Sigmoid colon (tissue), 7 donors: ENCODE results near the gene CACNA1G. TPM values are rescaled to one million over a fixed set of nuclear protein-coding genes. Genes with fewer than 3 reads are reported as not detected.

ENCODE experiments used
- DNase-seq: peaks from one replicate; pipeline ENCODE4 v3.0.0-alpha.2; 2019
- H3K27ac ChIP-seq, 4 donors: fragments of 200-600 bp; sonication (generic); one replicate each; pipeline ENCODE4 v1.5.1; 2016 to 2019; ENCODE audit warnings: mild to moderate bottlenecking in 1 of 4
- H3K27me3 ChIP-seq, 3 donors: fragments of 200-600 bp; sonication (generic); one replicate each; pipeline ENCODE4 v1.5.1; 2019; ENCODE audit warnings: mild to moderate bottlenecking in 1 of 3
- H3K36me3 ChIP-seq, 4 donors: fragments of 200-600 bp; sonication (generic); one replicate each; pipeline ENCODE4 v1.5.1; 2016 to 2019
- H3K4me1 ChIP-seq, 4 donors: fragments of 200-600 bp; sonication (generic); one replicate each; pipeline ENCODE4 v1.5.1; 2017 to 2019
- H3K4me3 ChIP-seq, 4 donors: fragments of 200-600 bp; sonication (generic); one replicate each; pipeline ENCODE4 v1.5.1; 2017 to 2019; ENCODE audit warnings: mild to moderate bottlenecking in 2 of 4, moderate library complexity in 1 of 4
- H3K9me3 ChIP-seq, 4 donors: fragments of 200-600 bp in 3 of 4; sonication (generic) in 3 of 4; one replicate each; pipeline versions ENCODE4 v1.5.1 to v1.6.1; 2013 to 2019
- EP300 ChIP-seq, 4 donors: sonication (generic); formaldehyde crosslinking; IDR thresholded peaks; one replicate each; pipeline ENCODE4 v1.6.1; 2017; ENCODE audit warnings: antibody characterized with exemption in 4 of 4
- POLR2A ChIP-seq, 2 donors: fragments of 450-650 bp; IDR thresholded peaks; one replicate each; pipeline ENCODE4 v1.6.1; 2016; ENCODE audit warnings: antibody characterized with exemption in 2 of 2, mild to moderate bottlenecking in 2 of 2, moderate library complexity in 2 of 2
- POLR2AphosphoS5 ChIP-seq, 4 donors: sonication (generic); formaldehyde crosslinking; IDR thresholded peaks; one replicate each; pipeline ENCODE4 v1.6.1; 2017; ENCODE audit warnings: antibody characterized with exemption in 4 of 4
- WGBS, 2 donors: extraction: QIAGEN DNeasy Blood & Tissue Kit; methylation state at CpG; one replicate each; pipeline ENCODE4 v1.1.7; 2013; 5-methylcytosine and 5-hydroxymethylcytosine counted together
- intact Hi-C: fragments of 100-400 bp; cut with DNase I; formaldehyde crosslinking; loops from one replicate; pipeline ENCODE4 v1.15.1; 2023
- polyA plus RNA-seq, 3 donors: library from polyadenylated mRNA; stranded (reverse); fragments of 200-250 nt; gene quantifications; one replicate each; pipeline ENCODE4 v1.2.3, GENCODE V29; 2013
- total RNA-seq, 4 donors: library from RNA; depleted of rRNA; stranded (reverse); fragments of >200 nt; gene quantifications; one replicate each; pipeline ENCODE4 v1.1.0, GENCODE V29; 2016
- TF ChIP-seq, protein P1 (sequence below), 4 experiments: fragments of 450-650 bp in 3 of 4; fragments of 200-600 bp in 1 of 4; IDR thresholded peaks; one replicate each; pipeline ENCODE4 v1.5.1; 2016 to 2019; ENCODE audit warnings: antibody characterized with exemption in 4 of 4, mild to moderate bottlenecking in 3 of 4, moderate library complexity in 2 of 4
- donor health status: healthy with polysubstance abuse.
- donor health status: Bipolar disorder and iron deficiency.
- donor health status: healthy.

Gene CACNA1G
- total and polyA plus RNA-seq, 7 donors, result under 0.01 to 1.4 (median 0.34) TPM; not detected in 1

- no peaks in the 10 kb centered on the region for H3K36me3 ChIP-seq
- no peaks in the 10 kb centered on the region for H3K4me1 ChIP-seq
- intact Hi-C loops, result no loop called here
- no peaks in the 10 kb centered on the region for H3K9me3 ChIP-seq
- WGBS, 2 donors, result 42 to 82% methylated on average over 3 of the region's 3 CpGs
- H3K4me3 ChIP-seq, result no peak overlapping the region
- no peak for DNase-seq
- no peaks in the 10 kb centered on the region for H3K27me3 ChIP-seq
- TF ChIP-seq, protein P1, sequence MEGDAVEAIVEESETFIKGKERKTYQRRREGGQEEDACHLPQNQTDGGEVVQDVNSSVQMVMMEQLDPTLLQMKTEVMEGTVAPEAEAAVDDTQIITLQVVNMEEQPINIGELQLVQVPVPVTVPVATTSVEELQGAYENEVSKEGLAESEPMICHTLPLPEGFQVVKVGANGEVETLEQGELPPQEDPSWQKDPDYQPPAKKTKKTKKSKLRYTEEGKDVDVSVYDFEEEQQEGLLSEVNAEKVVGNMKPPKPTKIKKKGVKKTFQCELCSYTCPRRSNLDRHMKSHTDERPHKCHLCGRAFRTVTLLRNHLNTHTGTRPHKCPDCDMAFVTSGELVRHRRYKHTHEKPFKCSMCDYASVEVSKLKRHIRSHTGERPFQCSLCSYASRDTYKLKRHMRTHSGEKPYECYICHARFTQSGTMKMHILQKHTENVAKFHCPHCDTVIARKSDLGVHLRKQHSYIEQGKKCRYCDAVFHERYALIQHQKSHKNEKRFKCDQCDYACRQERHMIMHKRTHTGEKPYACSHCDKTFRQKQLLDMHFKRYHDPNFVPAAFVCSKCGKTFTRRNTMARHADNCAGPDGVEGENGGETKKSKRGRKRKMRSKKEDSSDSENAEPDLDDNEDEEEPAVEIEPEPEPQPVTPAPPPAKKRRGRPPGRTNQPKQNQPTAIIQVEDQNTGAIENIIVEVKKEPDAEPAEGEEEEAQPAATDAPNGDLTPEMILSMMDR (IDR thresholded peaks at IDR 0.05), result no peak
- no peak for TF ChIP-seq POLR2A (IDR thresholded peaks at IDR 0.05)
- no peak for TF ChIP-seq POLR2AphosphoS5 (IDR thresholded peaks at IDR 0.05)
- no peak for TF ChIP-seq EP300 (IDR thresholded peaks at IDR 0.05)
- no peak overlapping the region for H3K27ac ChIP-seq
Observed at GRCh38 chr17:50675190-50675589, 114.7 kb downstream of the CACNA1G start.

DNA sequence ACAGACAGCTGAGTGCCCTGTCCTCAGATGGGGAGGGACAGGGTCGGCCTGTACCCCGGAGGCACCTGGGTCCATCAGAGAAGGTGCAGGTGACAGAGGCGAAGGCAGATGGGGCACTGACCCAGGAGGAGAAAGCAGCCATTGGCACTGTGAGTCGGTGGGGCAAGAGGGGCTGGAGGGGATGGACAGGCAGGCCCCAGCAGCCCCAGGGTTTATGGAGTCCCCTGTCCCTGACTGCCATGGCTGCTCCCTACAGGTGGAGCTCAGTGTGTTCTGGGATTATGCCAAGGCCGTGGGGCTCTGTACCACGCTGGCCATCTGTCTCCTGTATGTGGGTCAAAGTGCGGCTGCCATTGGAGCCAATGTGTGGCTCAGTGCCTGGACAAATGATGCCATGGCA is 115.1 kb downstream of the CACNA1G start:
- no peaks in the 10 kb centered on the region for H3K4me1 ChIP-seq
- H3K36me3 ChIP-seq, result no peaks in the 10 kb centered on the region
- TF ChIP-seq EP300 (IDR thresholded peaks at IDR 0.05), result no peak
- no peak for TF ChIP-seq POLR2AphosphoS5 (IDR thresholded peaks at IDR 0.05)
- intact Hi-C loops, result no loop called here
- H3K27me3 ChIP-seq, result no peaks in the 10 kb centered on the region
- no peak overlapping the region for H3K27ac ChIP-seq
- H3K4me3 ChIP-seq, result no peak overlapping the region
- 33 to 78% methylated on average over 7 of the region's 7 CpGs for WGBS, 2 donors
- DNase-seq, result peak; percentile 60
- no peaks in the 10 kb centered on the region for H3K9me3 ChIP-seq

DNA sequence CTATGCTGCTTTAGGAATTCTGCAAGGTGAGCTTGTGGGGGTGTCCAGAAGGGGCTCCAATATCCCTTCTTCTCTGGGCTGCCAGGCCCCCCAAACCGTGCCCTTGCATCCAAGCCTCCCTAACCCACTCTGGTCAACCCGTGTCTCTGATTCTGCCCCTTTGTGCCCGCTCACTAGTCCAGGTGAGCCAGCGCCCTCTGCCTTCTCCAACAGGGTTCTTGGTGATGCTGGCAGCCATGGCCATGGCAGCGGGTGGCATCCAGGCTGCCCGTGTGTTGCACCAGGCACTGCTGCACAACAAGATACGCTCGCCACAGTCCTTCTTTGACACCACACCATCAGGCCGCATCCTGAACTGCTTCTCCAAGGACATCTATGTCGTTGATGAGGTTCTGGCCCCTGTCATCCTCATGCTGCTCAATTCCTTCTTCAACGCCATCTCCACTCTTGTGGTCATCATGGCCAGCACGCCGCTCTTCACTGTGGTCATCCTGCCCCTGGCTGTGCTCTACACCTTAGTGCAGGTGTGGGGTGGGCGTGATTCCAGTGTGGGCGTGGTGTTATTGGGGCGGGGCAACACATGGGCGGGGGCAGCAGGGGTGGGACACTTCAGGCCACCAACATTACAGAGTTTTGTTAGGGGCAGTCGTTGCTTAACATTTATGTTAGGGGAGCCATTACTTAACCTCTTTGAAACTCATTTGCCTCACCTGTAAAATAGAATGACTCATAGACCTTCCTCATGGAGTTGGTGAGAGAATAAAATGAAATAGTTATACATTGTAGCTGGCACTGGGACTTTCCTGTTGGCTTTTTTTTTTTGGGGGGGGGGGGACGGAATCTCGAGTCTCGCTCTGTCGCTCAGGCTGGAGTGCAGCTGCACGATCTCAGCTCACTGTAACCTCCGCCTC is 115.8 kb downstream of the CACNA1G start:
- Histone ChIP-seq H3K27ac (no peak overlapping the region), H3K4me1 (peaks cover 0 to 6% (median 5%) of the 10 kb centered on the region in 4 donors), H3K9me3 (no peaks in the 10 kb centered on the region), H3K36me3 (no peaks in the 10 kb centered on the region), H3K4me3 (no peak overlapping the region), H3K27me3 (no peaks in the 10 kb centered on the region)
- TF ChIP-seq POLR2A (IDR thresholded peaks at IDR 0.05) (no peak), POLR2AphosphoS5 (IDR thresholded peaks at IDR 0.05) (no peak), EP300 (IDR thresholded peaks at IDR 0.05) (no peak)
- TF ChIP-seq, protein P1 (IDR thresholded peaks at IDR 0.05), result no peak
- intact Hi-C loops, result no loop called here
- DNase-seq, result peak; percentile 56
- WGBS, 2 donors, result 71 to 87% methylated on average over 24 of the region's 24 CpGs

Other genes starting within 250 kb of the CACNA1G start
- 10 to 100 TPM; 16.2 to 27.4 (median 18.3) TPM for gene XYLT2, start 214.6 kb upstream of the CACNA1G start, total RNA-seq
- gene XYLT2, start 214.6 kb upstream of the CACNA1G start, polyA plus RNA-seq, result 10 to 100 TPM in 1 of 3 donors, 1 to 10 TPM in 2; 1.8 to 14.5 (median 2.5) TPM
- 10 to 100 TPM; 64.0 to 94.6 (median 75.6) TPM for gene MRPL27, start 187.5 kb upstream of the CACNA1G start, total RNA-seq
- gene MRPL27, start 187.5 kb upstream of the CACNA1G start, polyA plus RNA-seq, result 100 to 1,000 TPM; 151 to 234 (median 220) TPM
- under 1 TPM in 1 of 4 donors, not detected in 3; 0.36 TPM for gene EME1, start 187.5 kb upstream of the CACNA1G start, total RNA-seq
- gene EME1, start 187.5 kb upstream of the CACNA1G start, polyA plus RNA-seq, result 1 to 10 TPM in 2 of 3 donors, not detected in 1; 1.2 to 3.5 TPM
- gene LRRC59, start 163.2 kb upstream of the CACNA1G start, total RNA-seq, result 10 to 100 TPM; 32.4 to 38.8 (median 35.2) TPM
- 100 to 1,000 TPM in 1 of 3 donors, 10 to 100 TPM in 2; 78.1 to 116 (median 84.6) TPM for gene LRRC59, start 163.2 kb upstream of the CACNA1G start, polyA plus RNA-seq
- 10 to 100 TPM in 2 of 4 donors, 1 to 10 TPM in 2; 8.2 to 28.5 (median 11.0) TPM for gene ACSF2, start 134.5 kb upstream of the CACNA1G start, total RNA-seq
- gene ACSF2, start 134.5 kb upstream of the CACNA1G start, polyA plus RNA-seq, result 10 to 100 TPM; 49.9 to 61.7 (median 54.3) TPM
- gene CHAD, start 91.8 kb upstream of the CACNA1G start, total RNA-seq, result not detected
- 1 to 10 TPM; 3.7 to 7.2 (median 4.4) TPM for gene CHAD, start 91.8 kb upstream of the CACNA1G start, polyA plus RNA-seq
- 10 to 100 TPM; 18.6 to 27.4 (median 22.7) TPM for gene RSAD1, start 81.9 kb upstream of the CACNA1G start, total RNA-seq
- gene RSAD1, start 81.9 kb upstream of the CACNA1G start, polyA plus RNA-seq, result 10 to 100 TPM; 22.4 to 33.6 (median 25.2) TPM
- gene MYCBPAP, start 52.3 kb upstream of the CACNA1G start, total RNA-seq, result 1 to 10 TPM in 3 of 4 donors, under 1 TPM in 1; 0.36 to 2.5 (median 1.7) TPM
- gene MYCBPAP, start 52.3 kb upstream of the CACNA1G start, polyA plus RNA-seq, result 1 to 10 TPM in 1 of 3 donors, under 1 TPM in 1, not detected in 1; 0.23 to 2.1 TPM
- not detected for gene EPN3, start 28.0 kb upstream of the CACNA1G start, total RNA-seq
- gene EPN3, start 28.0 kb upstream of the CACNA1G start, polyA plus RNA-seq, result 10 to 100 TPM; 23.4 to 31.7 (median 29.5) TPM
- 10 to 100 TPM; 40.8 to 81.7 (median 58.6) TPM for gene SPATA20, start 13.5 kb upstream of the CACNA1G start, total RNA-seq
- 10 to 100 TPM; 24.0 to 45.1 (median 40.6) TPM for gene SPATA20, start 13.5 kb upstream of the CACNA1G start, polyA plus RNA-seq
- 1 to 10 TPM in 3 of 4 donors, under 1 TPM in 1; 0.71 to 2.6 (median 1.8) TPM for gene ABCC3, start 74.2 kb downstream of the CACNA1G start, total RNA-seq
- gene ABCC3, start 74.2 kb downstream of the CACNA1G start, polyA plus RNA-seq, result 10 to 100 TPM; 11.4 to 94.1 (median 12.3) TPM
- 10 to 100 TPM; 51.2 to 76.3 (median 63.7) TPM for gene ANKRD40, start 147.2 kb downstream of the CACNA1G start, total RNA-seq
- 10 to 100 TPM; 12.3 to 14.4 (median 12.9) TPM for gene ANKRD40, start 147.2 kb downstream of the CACNA1G start, polyA plus RNA-seq
- gene LUC7L3, start 158.9 kb downstream of the CACNA1G start, total RNA-seq, result 100 to 1,000 TPM in 1 of 4 donors, 10 to 100 TPM in 3; 65.6 to 165 (median 76.2) TPM
- gene LUC7L3, start 158.9 kb downstream of the CACNA1G start, polyA plus RNA-seq, result 100 to 1,000 TPM in 1 of 3 donors, 10 to 100 TPM in 2; 43.2 to 188 (median 70.8) TPM
- not detected for gene ANKRD40CL, start 206.8 kb downstream of the CACNA1G start, total RNA-seq
- gene ANKRD40CL, start 206.8 kb downstream of the CACNA1G start, polyA plus RNA-seq, result 100 to 1,000 TPM in 2 of 3 donors, 10 to 100 TPM in 1; 60.4 to 234 (median 191) TPM